COLO668 (cell line): ENCODE results near the gene ZFP36.

Source experiments
- DNase-seq: peaks from one replicate; lab custom pipeline; 2025; ENCODE audit not compliant: unreplicated experiment; lab: John Stamatoyannopoulos, UW

ZFP36 gene

GRCh38 chr19:39405958-39406655 is 540 bp upstream of the ZFP36 start:
- DNase-seq = no peak

GRCh38 chr19:39407410-39407659 is 688 bp downstream of the ZFP36 start:
- DNase-seq = no peak

DNA sequence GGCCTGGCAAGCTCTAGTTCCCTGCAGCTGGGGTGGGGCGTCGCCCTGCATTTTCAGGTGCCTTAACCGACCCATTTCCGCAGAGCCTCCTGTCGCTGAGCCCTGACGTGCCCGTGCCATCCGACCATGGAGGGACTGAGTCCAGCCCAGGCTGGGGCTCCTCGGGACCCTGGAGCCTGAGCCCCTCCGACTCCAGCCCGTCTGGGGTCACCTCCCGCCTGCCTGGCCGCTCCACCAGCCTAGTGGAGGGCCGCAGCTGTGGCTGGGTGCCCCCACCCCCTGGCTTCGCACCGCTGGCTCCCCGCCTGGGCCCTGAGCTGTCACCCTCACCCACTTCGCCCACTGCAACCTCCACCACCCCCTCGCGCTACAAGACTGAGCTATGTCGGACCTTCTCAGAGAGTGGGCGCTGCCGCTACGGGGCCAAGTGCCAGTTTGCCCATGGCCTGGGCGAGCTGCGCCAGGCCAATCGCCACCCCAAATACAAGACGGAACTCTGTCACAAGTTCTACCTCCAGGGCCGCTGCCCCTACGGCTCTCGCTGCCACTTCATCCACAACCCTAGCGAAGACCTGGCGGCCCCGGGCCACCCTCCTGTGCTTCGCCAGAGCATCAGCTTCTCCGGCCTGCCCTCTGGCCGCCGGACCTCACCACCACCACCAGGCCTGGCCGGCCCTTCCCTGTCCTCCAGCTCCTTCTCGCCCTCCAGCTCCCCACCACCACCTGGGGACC is 1.2 kb downstream of the ZFP36 start:
- DNase-seq = peak; percentile 65

DNA sequence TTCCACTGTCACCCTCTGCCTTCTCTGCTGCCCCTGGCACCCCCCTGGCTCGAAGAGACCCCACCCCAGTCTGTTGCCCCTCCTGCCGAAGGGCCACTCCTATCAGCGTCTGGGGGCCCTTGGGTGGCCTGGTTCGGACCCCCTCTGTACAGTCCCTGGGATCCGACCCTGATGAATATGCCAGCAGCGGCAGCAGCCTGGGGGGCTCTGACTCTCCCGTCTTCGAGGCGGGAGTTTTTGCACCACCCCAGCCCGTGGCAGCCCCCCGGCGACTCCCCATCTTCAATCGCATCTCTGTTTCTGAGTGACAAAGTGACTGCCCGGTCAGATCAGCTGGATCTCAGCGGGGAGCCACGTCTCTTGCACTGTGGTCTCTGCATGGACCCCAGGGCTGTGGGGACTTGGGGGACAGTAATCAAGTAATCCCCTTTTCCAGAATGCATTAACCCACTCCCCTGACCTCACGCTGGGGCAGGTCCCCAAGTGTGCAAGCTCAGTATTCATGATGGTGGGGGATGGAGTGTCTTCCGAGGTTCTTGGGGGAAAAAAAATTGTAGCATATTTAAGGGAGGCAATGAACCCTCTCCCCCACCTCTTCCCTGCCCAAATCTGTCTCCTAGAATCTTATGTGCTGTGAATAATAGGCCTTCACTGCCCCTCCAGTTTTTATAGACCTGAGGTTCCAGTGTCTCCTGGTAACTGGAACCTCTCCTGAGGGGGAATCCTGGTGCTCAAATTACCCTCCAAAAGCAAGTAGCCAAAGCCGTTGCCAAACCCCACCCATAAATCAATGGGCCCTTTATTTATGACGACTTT is 2.0 kb downstream of the ZFP36 start:
- DNase-seq = peak; percentile 34

- peak; percentile 97 for DNase-seq
These were observed 2.8 kb downstream of the ZFP36 start for GRCh38 chr19:39409208-39410016.

GRCh38 chr19:39410017-39410830 is 3.6 kb downstream of the ZFP36 start:
- peak; percentile 59 for DNase-seq

GRCh38 chr19:39410831-39411080 is 4.1 kb downstream of the ZFP36 start:
- DNase-seq = no peak

DNA sequence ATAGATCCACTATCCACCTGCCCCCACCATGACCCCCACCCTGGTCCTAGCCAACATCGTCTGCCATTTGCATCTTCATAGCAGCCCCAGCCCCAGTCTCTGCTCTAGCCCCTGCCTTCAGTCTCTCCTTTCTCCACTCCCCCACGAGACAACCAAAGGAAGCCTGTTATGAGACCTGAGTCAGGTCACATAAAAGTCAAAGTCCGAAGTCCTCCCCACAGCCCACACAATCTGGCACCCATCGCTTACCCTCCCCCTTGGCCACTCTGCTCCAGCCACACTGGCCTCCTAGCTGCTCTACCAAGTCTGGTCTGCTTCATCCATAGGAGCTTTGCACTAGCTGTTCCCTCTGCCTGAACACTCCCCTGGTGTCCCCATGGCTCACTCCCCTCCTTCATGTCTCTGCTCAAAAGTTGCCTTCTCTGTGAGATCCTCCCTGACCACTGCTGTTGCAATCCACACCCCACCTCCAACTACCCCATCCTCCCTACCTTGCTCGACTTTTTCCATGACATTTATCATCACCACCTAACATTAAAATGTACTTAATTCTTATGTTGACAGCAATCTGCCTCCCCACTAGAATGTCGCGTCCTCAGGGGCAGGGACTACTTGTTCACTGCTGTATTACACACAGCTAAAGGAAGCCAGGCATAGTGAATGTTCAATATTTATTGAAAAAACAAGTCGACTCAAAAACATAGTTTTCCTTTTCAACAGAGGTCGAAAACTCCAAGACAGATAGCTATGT is 4.6 kb downstream of the ZFP36 start:
- peak; percentile 7 for DNase-seq

GRCh38 chr19:39411832-39412099 is 5.1 kb downstream of the ZFP36 start:
- peak; percentile 88 for DNase-seq

DNA sequence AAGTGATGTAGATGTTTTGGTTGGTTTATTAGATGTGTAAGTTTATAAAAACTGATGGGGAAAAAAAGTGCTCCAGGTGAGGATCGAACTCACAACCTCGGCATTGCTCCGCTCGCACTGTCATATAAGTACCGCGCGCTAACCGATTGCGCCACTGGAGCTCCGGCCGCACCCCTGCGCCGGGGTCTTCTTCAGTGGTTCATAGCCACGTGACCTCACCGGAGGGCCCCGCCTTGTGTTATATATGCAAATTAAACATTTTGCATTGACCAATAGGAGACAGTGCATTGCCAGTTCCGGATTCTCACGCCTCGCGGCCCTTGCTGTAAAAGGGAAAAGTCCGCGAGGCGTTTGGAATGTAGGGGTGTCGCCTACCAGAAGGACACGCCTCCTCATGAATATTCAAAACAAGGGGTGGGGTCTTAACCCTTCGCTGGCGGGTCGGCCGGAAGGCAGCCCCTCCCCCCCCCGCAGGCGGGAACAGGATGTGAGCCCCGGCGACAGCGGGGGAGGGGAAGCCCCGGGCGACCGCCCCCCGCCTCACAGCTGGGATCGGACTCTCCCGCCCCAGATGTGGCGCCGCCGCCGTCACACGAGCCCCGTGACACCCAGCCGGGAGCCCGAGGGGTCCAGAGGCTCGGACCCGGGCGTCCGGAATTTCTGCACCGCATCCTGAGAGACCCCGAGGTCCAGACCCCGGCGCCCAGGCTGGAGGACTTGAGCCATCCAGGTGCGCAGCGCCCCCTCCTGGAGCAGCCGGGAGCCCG is 5.6 kb downstream of the ZFP36 start, which contains the start of gene PLEKHG2:
TSS of gene PLEKHG2 (plus strand) at position 570 of the 767 bp plus-strand sequence. CDS start 1,418 bp downstream, outside the sequence.
- peak; percentile 95 for DNase-seq

- DNase-seq = no peak
These were observed 6.2 kb downstream of the ZFP36 start for GRCh38 chr19:39412867-39413271.

- peak; percentile 33 for DNase-seq
These were observed 6.7 kb downstream of the ZFP36 start for GRCh38 chr19:39413272-39413910.

DNA sequence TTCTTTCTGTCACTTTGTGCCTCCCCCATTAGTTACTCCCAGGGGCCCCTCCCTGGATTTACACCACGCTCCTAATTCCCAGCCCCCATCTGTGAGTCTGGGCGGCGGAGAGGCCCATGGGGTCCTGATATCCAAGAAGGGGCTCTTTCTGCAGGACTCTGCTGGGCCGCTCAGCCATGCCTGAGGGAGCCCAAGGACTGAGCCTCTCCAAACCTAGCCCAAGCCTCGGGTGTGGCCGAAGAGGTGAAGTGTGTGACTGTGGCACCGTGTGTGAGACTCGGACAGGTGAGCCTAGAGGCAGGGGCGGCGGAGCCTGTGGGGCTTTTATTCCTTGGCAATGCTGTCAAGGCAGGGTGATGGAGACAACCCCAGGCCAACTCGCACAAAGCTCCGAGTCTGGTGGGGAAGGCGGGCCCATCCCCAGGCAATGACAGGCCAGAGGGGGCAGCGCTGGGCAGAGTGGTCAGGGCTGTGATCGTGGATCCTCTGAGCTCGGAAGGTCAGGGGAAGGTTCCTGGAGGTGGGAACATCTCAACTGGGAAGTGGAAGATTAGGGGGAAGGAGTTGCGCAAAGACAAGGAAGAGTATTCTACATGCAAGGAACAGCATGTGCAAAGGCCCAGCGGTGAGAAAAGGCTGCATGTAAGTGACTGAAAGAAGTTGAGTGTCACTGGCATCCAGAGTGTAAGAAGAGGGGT is 7.4 kb downstream of the ZFP36 start:
- peak; percentile 12 for DNase-seq

GRCh38 chr19:39415111-39416046 is 8.7 kb downstream of the ZFP36 start:
- DNase-seq = no peak

DNA sequence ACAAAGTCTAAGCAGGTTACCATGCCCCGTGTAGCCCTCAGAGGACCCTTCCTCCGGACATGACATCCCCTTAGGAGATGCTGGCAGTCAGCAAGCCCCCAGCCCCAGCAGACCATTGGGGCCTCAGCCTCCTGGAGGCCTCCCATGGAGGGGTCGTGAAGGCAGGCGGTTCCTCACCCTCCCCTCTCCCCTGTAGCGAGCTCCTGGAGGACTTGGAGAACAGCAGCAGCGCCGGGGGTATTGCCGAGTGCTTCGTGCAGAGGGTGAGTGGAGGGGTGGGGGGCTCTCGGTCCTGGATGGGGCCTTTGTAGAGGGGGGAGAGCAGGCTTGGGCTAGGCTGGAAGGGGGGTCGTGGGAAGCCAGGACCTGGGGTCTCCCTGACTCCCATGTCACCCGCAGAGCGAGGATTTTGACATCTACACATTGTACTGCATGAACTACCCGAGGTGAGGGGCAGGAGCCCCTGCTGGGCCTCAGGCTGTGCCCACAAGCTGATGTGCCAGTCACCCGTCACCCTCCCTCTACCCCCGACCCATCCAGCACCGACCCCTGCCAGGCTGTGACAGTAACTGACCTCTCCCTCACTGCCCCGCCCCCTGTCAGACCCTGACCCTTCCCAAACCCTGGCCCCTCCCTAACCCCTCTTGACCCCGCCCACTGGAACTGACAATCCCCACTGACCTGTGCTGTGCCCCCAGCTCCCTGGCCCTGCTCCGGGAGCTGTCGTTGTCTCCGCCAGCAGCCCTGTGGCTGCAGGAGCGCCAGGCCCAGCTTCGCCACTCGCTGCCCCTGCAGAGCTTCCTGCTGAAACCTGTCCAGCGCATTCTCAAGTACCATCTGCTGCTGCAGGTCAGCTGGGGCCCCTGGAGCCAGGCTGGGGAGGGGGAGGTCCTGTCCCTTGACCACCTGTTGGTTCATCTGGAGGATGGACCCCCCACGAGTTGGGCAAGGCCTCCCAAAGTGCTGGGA is 9.8 kb downstream of the ZFP36 start:
- DNase-seq = no peak
